ENCODE results near the gene SIVA1. TPM values are rescaled to one million over a fixed set of nuclear protein-coding genes. Genes with fewer than 3 reads are reported as not detected.

SIVA1 gene
- total RNA-seq, 2 donors from 2014 or later = 111 to 130 TPM

GRCh38 chr14:104706733-104707607, 46.0 kb upstream of the SIVA1 start:
- Histone ChIP-seq H3K27ac (no peak overlapping the region), H3K4me3 (no peak overlapping the region), H3K27me3 (no peaks in the 10 kb centered on the region), H3K4me1 (no peaks in the 10 kb centered on the region), H3K9me3 (no peaks in the 10 kb centered on the region), H3K36me3 (replicated peaks in 1 of 2; ENCODE audit: insufficient read depth in 1 of 2, low read depth in 2 of 2) (peaks cover 0 to 6% of the 10 kb centered on the region in 2 donors)
- no peak for DNase-seq
- 71 to 77% methylated on average over 7 to 27 of the region's 28 CpGs for WGBS, 2 donors
- no peak for ATAC-seq
- intact Hi-C loops (cut with DNase I) = no loop called here
- TF ChIP-seq POLR2A (IDR thresholded peaks at IDR 0.05) = no peak
- TF ChIP-seq, protein P1, sequence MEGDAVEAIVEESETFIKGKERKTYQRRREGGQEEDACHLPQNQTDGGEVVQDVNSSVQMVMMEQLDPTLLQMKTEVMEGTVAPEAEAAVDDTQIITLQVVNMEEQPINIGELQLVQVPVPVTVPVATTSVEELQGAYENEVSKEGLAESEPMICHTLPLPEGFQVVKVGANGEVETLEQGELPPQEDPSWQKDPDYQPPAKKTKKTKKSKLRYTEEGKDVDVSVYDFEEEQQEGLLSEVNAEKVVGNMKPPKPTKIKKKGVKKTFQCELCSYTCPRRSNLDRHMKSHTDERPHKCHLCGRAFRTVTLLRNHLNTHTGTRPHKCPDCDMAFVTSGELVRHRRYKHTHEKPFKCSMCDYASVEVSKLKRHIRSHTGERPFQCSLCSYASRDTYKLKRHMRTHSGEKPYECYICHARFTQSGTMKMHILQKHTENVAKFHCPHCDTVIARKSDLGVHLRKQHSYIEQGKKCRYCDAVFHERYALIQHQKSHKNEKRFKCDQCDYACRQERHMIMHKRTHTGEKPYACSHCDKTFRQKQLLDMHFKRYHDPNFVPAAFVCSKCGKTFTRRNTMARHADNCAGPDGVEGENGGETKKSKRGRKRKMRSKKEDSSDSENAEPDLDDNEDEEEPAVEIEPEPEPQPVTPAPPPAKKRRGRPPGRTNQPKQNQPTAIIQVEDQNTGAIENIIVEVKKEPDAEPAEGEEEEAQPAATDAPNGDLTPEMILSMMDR (IDR thresholded peaks at IDR 0.05) = no peak

DNA sequence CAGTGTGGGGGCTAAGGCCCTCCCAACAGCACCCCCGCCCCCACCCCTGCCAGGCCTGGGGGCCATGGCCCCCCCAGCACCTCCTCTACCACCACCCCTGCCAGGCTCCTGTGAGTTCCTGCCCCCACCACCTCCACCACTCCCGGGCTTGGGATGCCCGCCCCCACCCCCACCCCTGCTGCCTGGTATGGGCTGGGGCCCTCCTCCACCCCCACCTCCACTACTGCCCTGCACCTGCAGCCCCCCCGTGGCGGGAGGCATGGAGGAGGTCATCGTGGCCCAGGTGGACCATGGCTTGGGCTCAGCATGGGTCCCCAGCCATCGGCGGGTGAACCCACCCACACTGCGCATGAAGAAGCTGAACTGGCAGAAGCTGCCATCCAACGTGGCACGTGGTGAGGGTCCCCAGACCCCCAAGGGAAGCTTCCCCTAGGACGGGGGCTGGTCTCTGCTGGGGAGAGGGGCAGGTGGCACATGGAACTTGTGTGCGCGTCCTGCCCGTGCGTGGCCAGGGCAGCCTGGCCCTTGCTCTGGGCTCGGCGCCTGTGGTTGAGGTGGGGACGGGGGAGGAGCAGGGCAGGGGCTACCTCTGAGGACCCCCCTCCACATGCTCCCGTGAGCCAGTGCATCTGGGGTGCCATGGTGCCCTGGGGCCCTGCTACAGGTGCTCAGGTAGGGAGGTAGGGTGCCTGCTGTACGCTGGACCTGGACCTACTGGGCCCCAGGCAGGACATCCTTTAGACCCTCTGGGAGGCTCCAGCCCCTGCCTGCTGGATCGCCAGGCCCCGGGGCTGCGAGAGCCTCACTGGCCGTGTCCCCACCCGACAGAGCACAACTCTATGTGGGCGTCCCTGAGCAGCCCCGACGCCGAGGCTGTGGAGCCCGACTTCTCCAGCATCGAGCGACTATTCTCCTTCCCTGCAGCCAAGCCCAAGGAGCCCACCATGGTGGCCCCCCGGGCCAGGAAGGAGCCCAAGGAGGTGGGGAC, 45.0 kb upstream of the SIVA1 start:
- no peaks in the 10 kb centered on the region for H3K9me3 ChIP-seq
- no peak overlapping the region for H3K27ac ChIP-seq
- no peak overlapping the region for H3K4me3 ChIP-seq
- H3K27me3 ChIP-seq = no peaks in the 10 kb centered on the region
- no peaks in the 10 kb centered on the region for H3K4me1 ChIP-seq
- intact Hi-C loops (cut with DNase I) = no loop called here
- H3K36me3 ChIP-seq (replicated peaks in 1 of 2; ENCODE audit: insufficient read depth in 1 of 2, low read depth in 2 of 2) = peaks cover 0 to 6% of the 10 kb centered on the region in 2 donors
- DNase-seq = no peak
- no peak for TF ChIP-seq POLR2A (IDR thresholded peaks at IDR 0.05)
- TF ChIP-seq, protein P1 (IDR thresholded peaks at IDR 0.05) = no peak
- WGBS, 2 donors = 52 to 80% methylated on average over 1 to 26 of the region's 34 CpGs
- ATAC-seq = peak; percentile 7

DNA sequence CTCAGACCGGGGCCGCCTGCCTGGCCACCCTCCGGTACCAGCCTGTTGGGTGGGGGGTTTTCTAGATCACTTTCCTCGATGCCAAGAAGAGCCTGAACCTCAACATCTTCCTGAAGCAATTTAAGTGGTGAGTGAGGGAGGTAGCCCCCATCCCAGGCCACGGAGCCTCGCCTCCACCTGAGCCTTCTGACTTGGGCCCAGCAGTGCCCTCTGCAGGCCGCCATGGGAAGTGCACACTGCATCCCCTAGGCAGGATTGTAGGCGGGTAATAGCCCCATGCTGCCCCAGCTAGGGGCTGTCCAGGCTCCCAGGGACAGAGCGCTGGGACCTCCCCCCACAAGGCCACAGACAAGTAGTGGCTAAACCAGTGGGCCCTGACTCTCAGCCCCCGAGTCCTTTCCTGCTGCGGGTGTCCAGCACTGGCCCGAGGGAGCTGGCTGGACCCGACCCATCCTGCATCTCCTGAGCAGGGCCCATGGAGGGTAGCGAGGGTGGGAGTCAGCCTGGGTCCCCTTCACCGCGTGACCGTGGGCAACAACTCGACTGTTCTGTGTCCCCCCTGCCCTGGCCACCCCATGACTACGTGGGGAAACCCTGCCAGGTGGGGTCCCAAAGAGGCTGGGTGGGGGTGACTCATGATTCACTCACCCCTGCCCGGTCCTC, 44.2 kb upstream of the SIVA1 start:
- Histone ChIP-seq H3K27me3 (no peaks in the 10 kb centered on the region), H3K36me3 (replicated peaks in 1 of 2; ENCODE audit: insufficient read depth in 1 of 2, low read depth in 2 of 2) (peaks cover 0 to 6% of the 10 kb centered on the region in 2 donors), H3K4me1 (no peaks in the 10 kb centered on the region), H3K4me3 (no peak overlapping the region), H3K27ac (no peak overlapping the region), H3K9me3 (no peaks in the 10 kb centered on the region)
- peak; percentile 79 for ATAC-seq
- DNase-seq = peak; percentile 64 to 82 (median 75)
- WGBS, 2 donors = 0 to 23% methylated on average over 4 to 19 of the region's 20 CpGs
- TF ChIP-seq, protein P1 (IDR thresholded peaks at IDR 0.05) = peak; percentile 90 to 98 (median 93)
- TF ChIP-seq POLR2A (IDR thresholded peaks at IDR 0.05) = no peak
- intact Hi-C loops (cut with DNase I) = no loop called here

DNA sequence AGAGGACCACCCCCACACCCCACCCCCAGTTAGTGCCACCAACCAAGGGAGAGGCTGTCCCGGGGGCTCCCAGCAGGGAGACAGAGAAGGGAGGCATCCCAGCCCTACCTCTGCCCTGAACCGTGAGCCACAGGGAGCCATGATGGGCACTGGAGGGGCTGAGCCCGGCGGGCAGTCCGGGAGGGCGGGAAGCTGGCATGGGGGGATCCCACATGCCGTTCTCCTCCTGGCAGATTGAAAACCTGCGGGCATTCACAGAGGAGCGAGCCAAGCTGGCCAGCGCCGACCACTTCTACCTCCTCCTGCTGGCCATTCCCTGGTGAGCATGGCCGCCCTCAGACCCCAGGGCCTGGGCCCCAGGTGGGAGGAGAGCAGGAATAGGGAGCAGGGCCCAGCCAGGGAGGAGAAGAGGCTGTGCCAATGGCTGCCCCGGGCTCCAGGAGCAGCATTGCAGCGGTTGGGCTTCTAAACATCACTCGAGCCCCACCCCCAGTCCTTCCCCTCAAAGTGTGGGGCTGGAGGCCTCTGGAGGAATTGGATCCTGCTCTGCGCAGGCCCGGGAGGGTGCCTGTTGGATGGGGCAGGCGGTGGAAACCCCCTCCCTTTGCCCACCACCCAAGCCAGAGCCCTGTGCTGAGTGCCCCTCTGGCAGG, 43.4 kb upstream of the SIVA1 start:
- peaks cover 0 to 4% of the 10 kb centered on the region in 2 donors for H3K36me3 ChIP-seq (replicated peaks in 1 of 2; ENCODE audit: insufficient read depth in 1 of 2, low read depth in 2 of 2)
- DNase-seq (no peak), ATAC-seq (no peak)
- no peak overlapping the region for H3K4me3 ChIP-seq
- H3K9me3 ChIP-seq = no peaks in the 10 kb centered on the region
- no peak for TF ChIP-seq POLR2A (IDR thresholded peaks at IDR 0.05)
- TF ChIP-seq, protein P1 (IDR thresholded peaks at IDR 0.05) = no peak
- no peaks in the 10 kb centered on the region for H3K4me1 ChIP-seq
- 77 to 89% methylated on average over 3 to 18 of the region's 18 CpGs for WGBS, 2 donors
- no peaks in the 10 kb centered on the region for H3K27me3 ChIP-seq
- H3K27ac ChIP-seq = no peak overlapping the region
- intact Hi-C loops (cut with DNase I) = loop anchor here (5.0 kb wide), 1 partner anchor 62 kb away; no protein-coding TSS in a partner anchor
